K562 (cell line): ENCODE measurements around the gene EFHC1. TPM values are rescaled to one million over a fixed set of nuclear protein-coding genes. Genes with fewer than 3 reads are reported as not detected.

Source experiments
- ATAC-seq: fragments of 200-7000 bp; cut with Tn5 transposase; 3 replicates; pipeline ENCODE4 v1.9.1; 2020; ENCODE audit warnings: moderate library complexity
- BruUV-seq: library from RNA; stranded (reverse); fragments of 400-500 nt; replicated peaks from 2 replicates; lab custom pipeline; 2021; lab: Mats Ljungman, UMichigan
- CTCF ChIA-PET: fragments of 300-600 bp; formaldehyde crosslinking; extraction: SDS; loops from one replicate; lab custom pipeline; 2021; ENCODE audit warnings: low intra/inter-chr PET ratio; lab: Yijun Ruan, JAX
- POLR2A ChIA-PET: fragments of 300-600, 350-650 bp; sonication (Branson Sonifier 250); formaldehyde crosslinking; extraction: SDS; loops from one replicate; lab custom pipeline; 2021; ENCODE audit warnings: antibody characterized with exemption, inconsistent platforms; lab: Yijun Ruan, JAX
- DNase-seq, 4 experiments: peaks; one replicate each; pipeline versions ENCODE4 v3.0.0 to v3.0.0-alpha.2; 2011 to 2018; ENCODE audit warnings: low spot score in 3 of 4, mixed read lengths in 3 of 4; ENCODE audit errors: extremely low read depth in 1 of 4
- FAIRE-seq: peaks from 2 replicates; lab custom pipeline; 2011; peaks lifted over from hg19 to GRCh38; lab: Jason Lieb, UNC
- H2AFZ ChIP-seq: 2 replicates; pipeline ENCODE4 v1.6.0; 2011; ENCODE audit warnings: low read depth, low read length, control low read depth, inconsistent platforms
- H3K27ac ChIP-seq: fragments of 200-600 bp; 3 replicates; pipeline ENCODE4 v1.8.0; 2011; ENCODE audit warnings: low read depth, mild to moderate bottlenecking, control low read depth, inconsistent platforms, low read length, moderate library complexity, mixed read lengths; ENCODE audit errors: extremely low read depth
- H3K27me3 ChIP-seq, 2 experiments: fragments of 300-600 bp in 1 of 2; 2 replicates in 1 of 2; 3 replicates in 1 of 2; pipeline versions ENCODE4 v1.6.0 to v1.8.0; 2011; ENCODE audit warnings: inconsistent platforms in 2 of 2, low read length in 2 of 2, mild to moderate bottlenecking in 1 of 2, mixed read lengths in 1 of 2, moderate library complexity in 1 of 2; ENCODE audit not compliant: control insufficient read depth in 2 of 2, insufficient read depth in 2 of 2
- H3K36me3 ChIP-seq: fragments of 300-600 bp; 3 replicates; pipeline ENCODE4 v1.8.0; 2011; ENCODE audit warnings: mild to moderate bottlenecking, low read length, inconsistent platforms; ENCODE audit not compliant: control insufficient read depth, insufficient read depth
- H3K4me1 ChIP-seq, 2 experiments: fragments of 200-600 bp in 1 of 2; replicated peaks in 1 of 2; 2 replicates in 1 of 2; 3 replicates in 1 of 2; pipeline versions ENCODE4 v1.5.1 to v1.8.0; 2011; ENCODE audit warnings: inconsistent platforms in 2 of 2, low read length in 2 of 2, mild to moderate bottlenecking in 1 of 2, mixed read lengths in 1 of 2, moderate library complexity in 1 of 2; ENCODE audit not compliant: control insufficient read depth in 2 of 2, insufficient read depth in 2 of 2
- H3K4me2 ChIP-seq: 2 replicates; pipeline ENCODE4 v1.6.1; 2011; ENCODE audit warnings: low read length, control low read depth, inconsistent platforms, mixed read lengths; ENCODE audit not compliant: insufficient read depth
- H3K4me3 ChIP-seq: fragments of 200-600 bp; sonication (generic), shearing (Covaris generic); 2 replicates; pipeline ENCODE4 v1.5.1; 2016; ENCODE audit warnings: control low read depth, inconsistent platforms
- H3K79me2 ChIP-seq: fragments of 200-600 bp; 3 replicates; pipeline ENCODE4 v1.8.0; 2011; ENCODE audit warnings: low read length, inconsistent platforms; ENCODE audit not compliant: control insufficient read depth, insufficient read depth
- H3K9ac ChIP-seq, 2 experiments: 2 replicates each; pipeline versions ENCODE4 v1.6.0 to v1.6.1; 2011; ENCODE audit warnings: low read depth in 2 of 2, low read length in 2 of 2, control low read depth in 1 of 2, inconsistent platforms in 1 of 2, mild to moderate bottlenecking in 1 of 2, mixed read lengths in 1 of 2; ENCODE audit not compliant: insufficient read depth in 1 of 2
- H3K9me1 ChIP-seq: one replicate; pipeline ENCODE4 v1.6.0; 2011; ENCODE audit warnings: inconsistent platforms, mild to moderate bottlenecking, low read length, moderate library complexity; ENCODE audit not compliant: control insufficient read depth, insufficient read depth
- H3K9me3 ChIP-seq: replicated peaks from 2 replicates; pipeline ENCODE4 v1.5.1; 2011; ENCODE audit warnings: low read depth, low read length, inconsistent platforms; ENCODE audit not compliant: control insufficient read depth, insufficient read depth
- H4K20me1 ChIP-seq: replicated peaks from 2 replicates; pipeline ENCODE4 v1.6.1; 2011; ENCODE audit warnings: low read length, inconsistent platforms, mixed read lengths; ENCODE audit not compliant: control insufficient read depth, insufficient read depth
- CC2D1A ChIP-seq: fragments of 450-650 bp; IDR thresholded peaks from 2 replicates; pipeline ENCODE4 v1.6.1; 2017; ENCODE audit warnings: mild to moderate bottlenecking
- CREB3L1 ChIP-seq: fragments of 450-650 bp; IDR thresholded peaks from 2 replicates; pipeline ENCODE4 v1.6.1; 2014; ENCODE audit warnings: low read depth, mild to moderate bottlenecking, moderate library complexity, borderline replicate concordance
- CXXC5 ChIP-seq: fragments of 250-450 bp; sonication (Bioruptor Pico); IDR thresholded peaks from 2 replicates; pipeline ENCODE4 v1.8.0; 2022; ENCODE audit warnings: inconsistent platforms, mild to moderate bottlenecking, moderate library complexity
- GATAD2A ChIP-seq: fragments of 450-650 bp; IDR thresholded peaks from 2 replicates; pipeline ENCODE4 v1.6.1; 2017
- MAFG ChIP-seq: fragments of 450-650 bp; conservative IDR thresholded peaks from 2 replicates; pipeline ENCODE4 v1.6.1; 2016; ENCODE audit warnings: missing genetic modification characterization, missing compliant biosample characterization
- MTA2 ChIP-seq: fragments of 450-650 bp; IDR thresholded peaks from 2 replicates; pipeline ENCODE4 v1.6.1; 2016; ENCODE audit warnings: low read depth
- PHF21A ChIP-seq: fragments of 450-650 bp; IDR thresholded peaks from 2 replicates; pipeline ENCODE4 v1.6.1; 2017; ENCODE audit warnings: low read depth, borderline replicate concordance
- PTTG1 ChIP-seq: fragments of 450-650 bp; IDR thresholded peaks from 2 replicates; pipeline ENCODE4 v1.6.1; 2016; ENCODE audit warnings: low read depth, mild to moderate bottlenecking, missing genetic modification characterization, missing compliant biosample characterization
- PURB ChIP-seq: sonication (generic); formaldehyde crosslinking; IDR thresholded peaks from 2 replicates; pipeline ENCODE4 v1.9.0; 2021; ENCODE audit warnings: low read depth, mild to moderate bottlenecking, missing genetic modification reagents
- RNF2 ChIP-seq: sonication (generic); IDR thresholded peaks from 2 replicates; pipeline ENCODE4 v1.6.1; 2016
- TBL1XR1 ChIP-seq, 2 experiments: IDR thresholded peaks; 2 replicates each; pipeline ENCODE4 v1.6.1; 2012; ENCODE audit warnings: improper control_type of control experiment in 2 of 2, low read length in 2 of 2, mild to moderate bottlenecking in 1 of 2
- ZNF282 ChIP-seq: sonication (generic); formaldehyde crosslinking; IDR thresholded peaks from 2 replicates; pipeline ENCODE4 v1.8.1; 2023; ENCODE audit warnings: missing genetic modification reagents
- WGBS: fragments of 100-300 bp; shearing (Covaris generic); methylation state at CpG from one replicate; pipeline ENCODE4 v1.1.6; 2016; ENCODE audit warnings: low coverage, mixed read lengths; ENCODE audit not compliant: insufficient coverage; ENCODE audit errors: missing lambda C conversion rate; 5-methylcytosine and 5-hydroxymethylcytosine counted together
- in situ Hi-C: fragments of 300-500 bp; cut with MboI; formaldehyde crosslinking; loops from 4 replicates; pipeline ENCODE4 v1.15.0; 2018; ENCODE audit warnings: inconsistent platforms, mixed read lengths
- intact Hi-C: fragments of 100-400 bp; cut with micrococcal nuclease; formaldehyde crosslinking; loops from 2 replicates; pipeline ENCODE4 v1.14.2; 2022
- polyA plus RNA-seq, 8 experiments: library from polyadenylated mRNA; depleted of rRNA in 4 of 8; stranded (reverse) in 5 of 8; unstranded in 3 of 8; fragments of >200 nt; fragmentation: Nextera tagmentation in 2 of 8; fragmentation: Illumina TruSeq in 1 of 8; extraction: Ambion mirVana in 2 of 8; extraction: Trizol in 1 of 8; gene quantifications; 2 replicates each; pipeline versions ENCODE4 v1.2.1 to v1.2.3, GENCODE V29; 2011 to 2014; ENCODE audit warnings: inconsistent platforms in 1 of 8, missing spikeins in 1 of 8
- total RNA-seq, 7 experiments: library from RNA; depleted of rRNA in 6 of 7; stranded (reverse); fragments of >200 nt in 6 of 7; fragmentation: Illumina TruSeq in 2 of 7; extraction: Trizol in 2 of 7; gene quantifications; 2 replicates each; pipeline versions ENCODE4 v1.2.1 to v1.2.3, GENCODE V29; 2011 to 2021; ENCODE audit warnings: low replicate concordance in 1 of 7
- TF ChIP-seq, protein P1 (sequence below): fragments of 150-350 bp; IDR thresholded peaks from 2 replicates; pipeline ENCODE4 v1.6.1; 2014; ENCODE audit warnings: low read depth, mild to moderate bottlenecking, low read length, borderline replicate concordance
- TF ChIP-seq, protein P2 (sequence below): fragments of 450-650 bp; IDR thresholded peaks from 2 replicates; pipeline ENCODE4 v1.6.1; 2016; ENCODE audit warnings: mild to moderate bottlenecking
- TF ChIP-seq, protein P3 (sequence below): fragments of 450-650 bp; IDR thresholded peaks from 2 replicates; pipeline ENCODE4 v1.6.1; 2017; ENCODE audit warnings: mild to moderate bottlenecking, moderate library complexity

EFHC1 gene
- total and polyA plus RNA-seq, 9 of the 15 experiments (the other 6 are each of a cell fraction or from before 2014, with no cell fraction given): 9.5 to 31.0 (median 14.9) TPM

- Histone ChIP-seq H3K9ac (no peak overlapping the region; a peak in 1 of 4 replicates), H3K4me2 (peak overlapping the region; percentile 67; the same call in 1 of the 2 replicates), H3K4me1 (peaks cover 11 to 37% of the 10 kb centered on the region in 2 experiments; a peak in 4 of 5 replicates), H3K9me1 (no peaks in the 10 kb centered on the region), H3K9me3 (0 out of 2 replicates have a peak, but pooled peaks cover 2% of the 10 kb centered on the region), H2AFZ (no peak overlapping the region; the same call in 1 of the 2 replicates), H3K27ac (peak overlapping the region; percentile 75; the same call in 2 of the 3 replicates), H3K27me3 (no peaks in the 10 kb centered on the region), H3K79me2 (no peaks in the 10 kb centered on the region), H4K20me1 (no peaks in the 10 kb centered on the region), H3K36me3 (no peaks in the 10 kb centered on the region), H3K4me3 (no peak overlapping the region)
- ATAC-seq (peak; percentile 75), DNase-seq (peak; percentile 67 to 79 (median 78)), FAIRE-seq (no peak)
- no TSS peak for BruUV-seq
- 0% methylated on average over 1 of the region's 1 CpG for WGBS
- intact Hi-C loops: no loop called here
- CTCF ChIA-PET: no interaction called here
- in situ Hi-C loops: no loop called here
- POLR2A ChIA-PET: interaction anchor here (1.6 to 2.0 kb wide), 2 partner anchors 8 to 30 kb away, joined by 3 to 5 read pairs; no protein-coding TSS in a partner anchor
- TF ChIP-seq RNF2 (0 out of 2 replicates have a peak, but pooled peaks have one; percentile 29), PURB (CRISPR knock-in tag) (no peak), TBL1XR1 (IDR thresholded peaks at IDR 0.05; ENCODE audit: low read length in 2 of 2) (no peak), PHF21A (no peak), CXXC5 (CRISPR knock-in tag) (no peak), ZNF282 (no peak), CC2D1A (no peak), PTTG1 (tag) (no peak), MAFG (tag) (no peak), GATAD2A (peak; percentile 21; the same call in 1 of the 2 replicates), CREB3L1 (no peak), MTA2 (peak; percentile 71)
- TF ChIP-seq, protein P1, sequence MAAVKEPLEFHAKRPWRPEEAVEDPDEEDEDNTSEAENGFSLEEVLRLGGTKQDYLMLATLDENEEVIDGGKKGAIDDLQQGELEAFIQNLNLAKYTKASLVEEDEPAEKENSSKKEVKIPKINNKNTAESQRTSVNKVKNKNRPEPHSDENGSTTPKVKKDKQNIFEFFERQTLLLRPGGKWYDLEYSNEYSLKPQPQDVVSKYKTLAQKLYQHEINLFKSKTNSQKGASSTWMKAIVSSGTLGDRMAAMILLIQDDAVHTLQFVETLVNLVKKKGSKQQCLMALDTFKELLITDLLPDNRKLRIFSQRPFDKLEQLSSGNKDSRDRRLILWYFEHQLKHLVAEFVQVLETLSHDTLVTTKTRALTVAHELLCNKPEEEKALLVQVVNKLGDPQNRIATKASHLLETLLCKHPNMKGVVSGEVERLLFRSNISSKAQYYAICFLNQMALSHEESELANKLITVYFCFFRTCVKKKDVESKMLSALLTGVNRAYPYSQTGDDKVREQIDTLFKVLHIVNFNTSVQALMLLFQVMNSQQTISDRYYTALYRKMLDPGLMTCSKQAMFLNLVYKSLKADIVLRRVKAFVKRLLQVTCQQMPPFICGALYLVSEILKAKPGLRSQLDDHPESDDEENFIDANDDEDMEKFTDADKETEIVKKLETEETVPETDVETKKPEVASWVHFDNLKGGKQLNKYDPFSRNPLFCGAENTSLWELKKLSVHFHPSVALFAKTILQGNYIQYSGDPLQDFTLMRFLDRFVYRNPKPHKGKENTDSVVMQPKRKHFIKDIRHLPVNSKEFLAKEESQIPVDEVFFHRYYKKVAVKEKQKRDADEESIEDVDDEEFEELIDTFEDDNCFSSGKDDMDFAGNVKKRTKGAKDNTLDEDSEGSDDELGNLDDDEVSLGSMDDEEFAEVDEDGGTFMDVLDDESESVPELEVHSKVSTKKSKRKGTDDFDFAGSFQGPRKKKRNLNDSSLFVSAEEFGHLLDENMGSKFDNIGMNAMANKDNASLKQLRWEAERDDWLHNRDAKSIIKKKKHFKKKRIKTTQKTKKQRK: no peak
- TF ChIP-seq, protein P2, sequence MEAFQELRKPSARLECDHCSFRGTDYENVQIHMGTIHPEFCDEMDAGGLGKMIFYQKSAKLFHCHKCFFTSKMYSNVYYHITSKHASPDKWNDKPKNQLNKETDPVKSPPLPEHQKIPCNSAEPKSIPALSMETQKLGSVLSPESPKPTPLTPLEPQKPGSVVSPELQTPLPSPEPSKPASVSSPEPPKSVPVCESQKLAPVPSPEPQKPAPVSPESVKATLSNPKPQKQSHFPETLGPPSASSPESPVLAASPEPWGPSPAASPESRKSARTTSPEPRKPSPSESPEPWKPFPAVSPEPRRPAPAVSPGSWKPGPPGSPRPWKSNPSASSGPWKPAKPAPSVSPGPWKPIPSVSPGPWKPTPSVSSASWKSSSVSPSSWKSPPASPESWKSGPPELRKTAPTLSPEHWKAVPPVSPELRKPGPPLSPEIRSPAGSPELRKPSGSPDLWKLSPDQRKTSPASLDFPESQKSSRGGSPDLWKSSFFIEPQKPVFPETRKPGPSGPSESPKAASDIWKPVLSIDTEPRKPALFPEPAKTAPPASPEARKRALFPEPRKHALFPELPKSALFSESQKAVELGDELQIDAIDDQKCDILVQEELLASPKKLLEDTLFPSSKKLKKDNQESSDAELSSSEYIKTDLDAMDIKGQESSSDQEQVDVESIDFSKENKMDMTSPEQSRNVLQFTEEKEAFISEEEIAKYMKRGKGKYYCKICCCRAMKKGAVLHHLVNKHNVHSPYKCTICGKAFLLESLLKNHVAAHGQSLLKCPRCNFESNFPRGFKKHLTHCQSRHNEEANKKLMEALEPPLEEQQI: no peak
- TF ChIP-seq, protein P3, sequence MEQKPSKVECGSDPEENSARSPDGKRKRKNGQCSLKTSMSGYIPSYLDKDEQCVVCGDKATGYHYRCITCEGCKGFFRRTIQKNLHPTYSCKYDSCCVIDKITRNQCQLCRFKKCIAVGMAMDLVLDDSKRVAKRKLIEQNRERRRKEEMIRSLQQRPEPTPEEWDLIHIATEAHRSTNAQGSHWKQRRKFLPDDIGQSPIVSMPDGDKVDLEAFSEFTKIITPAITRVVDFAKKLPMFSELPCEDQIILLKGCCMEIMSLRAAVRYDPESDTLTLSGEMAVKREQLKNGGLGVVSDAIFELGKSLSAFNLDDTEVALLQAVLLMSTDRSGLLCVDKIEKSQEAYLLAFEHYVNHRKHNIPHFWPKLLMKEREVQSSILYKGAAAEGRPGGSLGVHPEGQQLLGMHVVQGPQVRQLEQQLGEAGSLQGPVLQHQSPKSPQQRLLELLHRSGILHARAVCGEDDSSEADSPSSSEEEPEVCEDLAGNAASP: no peak
These were observed 30.9 kb upstream of the EFHC1 start for GRCh38 chr6:52389264-52389625.
